ENCODE data around the gene RRAS2. TPM values are rescaled to one million over a fixed set of nuclear protein-coding genes. Genes with fewer than 3 reads are reported as not detected.

Gene RRAS2
- total RNA-seq, 1 donor from 2014 or later: 51.9 TPM

GRCh38 chr11:14371249-14371648 is 12.3 kb upstream of the RRAS2 start:
- TF ChIP-seq CTCF (IDR thresholded peaks at IDR 0.05; ENCODE audit: unreplicated experiment): no peak
- DNase-seq (ENCODE audit: low spot score in 2 of 2, unreplicated experiment in 2 of 2): no peak
- H3K27ac Mint-ChIP-seq: no peak overlapping the region

GRCh38 chr11:14370496-14370895 is 11.5 kb upstream of the RRAS2 start:
- Mint-ChIP-seq H3K27ac (no peak overlapping the region), H3K9me3 (no peaks in the 10 kb centered on the region), H3K27me3 (ENCODE audit: low read depth) (no peaks in the 10 kb centered on the region), H3K4me3 (no peak overlapping the region), H3K36me3 (no peaks in the 10 kb centered on the region), H3K4me1 (no peaks in the 10 kb centered on the region)
- no peak for TF ChIP-seq CTCF (IDR thresholded peaks at IDR 0.05; ENCODE audit: unreplicated experiment)
- DNase-seq (ENCODE audit: low spot score in 2 of 2, unreplicated experiment in 2 of 2): no peak

More at GRCh38 chr11:14371249-14371648, 12.3 kb upstream of the RRAS2 start:
- H3K4me3 Mint-ChIP-seq: no peak overlapping the region
- H3K27me3 Mint-ChIP-seq (ENCODE audit: low read depth): no peaks in the 10 kb centered on the region
- H3K4me1 Mint-ChIP-seq: no peaks in the 10 kb centered on the region
- H3K9me3 Mint-ChIP-seq: no peaks in the 10 kb centered on the region
- H3K36me3 Mint-ChIP-seq: no peaks in the 10 kb centered on the region

- Mint-ChIP-seq H3K36me3 (no peaks in the 10 kb centered on the region), H3K4me1 (no peaks in the 10 kb centered on the region), H3K27me3 (ENCODE audit: low read depth) (no peaks in the 10 kb centered on the region), H3K27ac (no peak overlapping the region), H3K4me3 (no peak overlapping the region), H3K9me3 (no peaks in the 10 kb centered on the region)
- TF ChIP-seq CTCF (IDR thresholded peaks at IDR 0.05; ENCODE audit: unreplicated experiment): no peak
- DNase-seq (ENCODE audit: low spot score in 2 of 2, unreplicated experiment in 2 of 2): no peak
Measured at GRCh38 chr11:14369598-14369997, 10.6 kb upstream of the RRAS2 start.

GRCh38 chr11:14366936-14367335 is 8.0 kb upstream of the RRAS2 start:
- no peaks in the 10 kb centered on the region for H3K36me3 Mint-ChIP-seq
- no peaks in the 10 kb centered on the region for H3K27me3 Mint-ChIP-seq (ENCODE audit: low read depth)
- TF ChIP-seq CTCF (IDR thresholded peaks at IDR 0.05; ENCODE audit: unreplicated experiment): no peak
- no peak overlapping the region for H3K27ac Mint-ChIP-seq
- H3K4me1 Mint-ChIP-seq: no peaks in the 10 kb centered on the region
- DNase-seq (ENCODE audit: low spot score in 2 of 2, unreplicated experiment in 2 of 2): no peak
- H3K4me3 Mint-ChIP-seq: no peak overlapping the region
- H3K9me3 Mint-ChIP-seq: no peaks in the 10 kb centered on the region

- peaks cover 2% of the 10 kb centered on the region for H3K4me1 Mint-ChIP-seq
- no peaks in the 10 kb centered on the region for H3K9me3 Mint-ChIP-seq
- H3K4me3 Mint-ChIP-seq: no peak overlapping the region
- H3K27ac Mint-ChIP-seq: no peak overlapping the region
- no peaks in the 10 kb centered on the region for H3K27me3 Mint-ChIP-seq (ENCODE audit: low read depth)
- TF ChIP-seq CTCF (IDR thresholded peaks at IDR 0.05; ENCODE audit: unreplicated experiment): no peak
- no peaks in the 10 kb centered on the region for H3K36me3 Mint-ChIP-seq
- no peak for DNase-seq (ENCODE audit: low spot score in 2 of 2, unreplicated experiment in 2 of 2)
Measured at GRCh38 chr11:14364322-14364721, 5.3 kb upstream of the RRAS2 start.

GRCh38 chr11:14362611-14363010 is 3.6 kb upstream of the RRAS2 start:
- no peak for TF ChIP-seq CTCF (IDR thresholded peaks at IDR 0.05; ENCODE audit: unreplicated experiment)
- Mint-ChIP-seq H3K27ac (no peak overlapping the region), H3K36me3 (no peaks in the 10 kb centered on the region), H3K27me3 (ENCODE audit: low read depth) (no peaks in the 10 kb centered on the region), H3K9me3 (no peaks in the 10 kb centered on the region), H3K4me1 (peaks cover 8% of the 10 kb centered on the region), H3K4me3 (no peak overlapping the region)
- DNase-seq (ENCODE audit: low spot score in 2 of 2, unreplicated experiment in 2 of 2): no peak
